Measurements from ENCODE around the gene C3AR1. TPM values are rescaled to one million over a fixed set of nuclear protein-coding genes. Genes with fewer than 3 reads are reported as not detected.

The C3AR1 gene
- polyA plus RNA-seq, 1 donor (not counting 4 experiments of a cell fraction or from before 2014, with no cell fraction given) = 0.60 TPM

DNA sequence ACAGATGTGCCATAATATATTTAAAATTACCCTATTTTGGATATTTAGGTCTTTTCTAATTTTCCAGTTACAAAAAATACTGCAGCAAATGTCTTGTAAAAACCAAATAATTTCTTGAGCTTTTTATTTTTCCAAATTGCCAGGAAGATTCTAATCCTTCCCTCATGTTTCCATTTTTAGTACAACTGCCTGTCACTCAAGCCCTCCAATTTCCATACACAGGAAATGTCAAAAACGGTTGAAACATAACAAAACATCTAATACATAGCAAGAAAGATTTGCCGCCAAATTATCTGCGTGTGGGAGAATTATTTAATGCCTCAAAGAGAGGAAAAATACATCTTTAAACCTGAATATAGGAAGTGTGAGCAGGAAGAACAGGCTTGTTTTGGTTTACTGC, 36.0 kb downstream of the C3AR1 start:
- Histone ChIP-seq H3K36me3 (ENCODE audit: control insufficient read depth in 2 of 2, extremely low read depth in 1 of 2, insufficient read depth in 2 of 2, low read length in 2 of 2) (no peaks in the 10 kb centered on the region), H3K9me3 (ENCODE audit: control insufficient read depth, low read depth, low read length) (no peaks in the 10 kb centered on the region), H3K9me1 (ENCODE audit: control insufficient read depth, extremely low read depth, insufficient read depth, low read length) (peaks cover 6% of the 10 kb centered on the region), H3K79me2 (ENCODE audit: control insufficient read depth, insufficient read depth, low read length) (peaks cover 25% of the 10 kb centered on the region), H3K9ac (ENCODE audit: control insufficient read depth, extremely low read depth, insufficient read depth, low read length) (no peak overlapping the region), H3K27ac (ENCODE audit: control insufficient read depth, insufficient read depth, low read length) (no peak overlapping the region), H4K20me1 (ENCODE audit: control insufficient read depth, extremely low read depth, insufficient read depth, low read length) (no peaks in the 10 kb centered on the region), H3K27me3 (ENCODE audit: control insufficient read depth, extremely low read depth, insufficient read depth, low read length) (no peaks in the 10 kb centered on the region), H3K4me1 (ENCODE audit: control insufficient read depth, extremely low read depth, insufficient read depth, low read length) (peaks cover 33% of the 10 kb centered on the region), H2AFZ (ENCODE audit: control insufficient read depth, low read length) (no peak overlapping the region), H3K4me2 (ENCODE audit: control insufficient read depth, extremely low read depth, insufficient read depth, low read depth, low read length) (no peak overlapping the region), H3K4me3 (ENCODE audit: control insufficient read depth in 2 of 3, extremely low read depth in 1 of 3, insufficient read depth in 2 of 3, low read depth in 1 of 3, low read length in 3 of 3) (no peak overlapping the region)
- no peak for DNase-seq (ENCODE audit: low read depth, low spot score)
- dilution Hi-C loops (cut with MboI; ENCODE audit: extremely low pct_ligation_motif_present, low sequenced_read_pairs) = no loop called here
- no peak for TF ChIP-seq EZH2 (IDR thresholded peaks at IDR 0.05; ENCODE audit: low read length)
- TF ChIP-seq, protein P1, sequence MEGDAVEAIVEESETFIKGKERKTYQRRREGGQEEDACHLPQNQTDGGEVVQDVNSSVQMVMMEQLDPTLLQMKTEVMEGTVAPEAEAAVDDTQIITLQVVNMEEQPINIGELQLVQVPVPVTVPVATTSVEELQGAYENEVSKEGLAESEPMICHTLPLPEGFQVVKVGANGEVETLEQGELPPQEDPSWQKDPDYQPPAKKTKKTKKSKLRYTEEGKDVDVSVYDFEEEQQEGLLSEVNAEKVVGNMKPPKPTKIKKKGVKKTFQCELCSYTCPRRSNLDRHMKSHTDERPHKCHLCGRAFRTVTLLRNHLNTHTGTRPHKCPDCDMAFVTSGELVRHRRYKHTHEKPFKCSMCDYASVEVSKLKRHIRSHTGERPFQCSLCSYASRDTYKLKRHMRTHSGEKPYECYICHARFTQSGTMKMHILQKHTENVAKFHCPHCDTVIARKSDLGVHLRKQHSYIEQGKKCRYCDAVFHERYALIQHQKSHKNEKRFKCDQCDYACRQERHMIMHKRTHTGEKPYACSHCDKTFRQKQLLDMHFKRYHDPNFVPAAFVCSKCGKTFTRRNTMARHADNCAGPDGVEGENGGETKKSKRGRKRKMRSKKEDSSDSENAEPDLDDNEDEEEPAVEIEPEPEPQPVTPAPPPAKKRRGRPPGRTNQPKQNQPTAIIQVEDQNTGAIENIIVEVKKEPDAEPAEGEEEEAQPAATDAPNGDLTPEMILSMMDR (optimal IDR thresholded peaks at IDR 0.05 in 1 of 3, IDR thresholded peaks at IDR 0.05 in 1 of 3, conservative IDR thresholded peaks at IDR 0.05 in 1 of 3; ENCODE audit: extremely low read depth in 1 of 3, insufficient read depth in 2 of 3, low read length in 3 of 3) = no peak
- no peak for FAIRE-seq

- DNase-seq (ENCODE audit: low read depth, low spot score) (no peak), FAIRE-seq (no peak)
- Histone ChIP-seq H3K27me3 (ENCODE audit: control insufficient read depth, extremely low read depth, insufficient read depth, low read length) (no peaks in the 10 kb centered on the region), H2AFZ (ENCODE audit: control insufficient read depth, low read length) (no peak overlapping the region), H3K36me3 (ENCODE audit: control insufficient read depth in 2 of 2, extremely low read depth in 1 of 2, insufficient read depth in 2 of 2, low read length in 2 of 2) (no peaks in the 10 kb centered on the region), H3K27ac (ENCODE audit: control insufficient read depth, insufficient read depth, low read length) (no peak overlapping the region), H3K4me1 (ENCODE audit: control insufficient read depth, extremely low read depth, insufficient read depth, low read length) (peaks cover 13% of the 10 kb centered on the region), H3K79me2 (ENCODE audit: control insufficient read depth, insufficient read depth, low read length) (peaks cover 7% of the 10 kb centered on the region), H3K9ac (ENCODE audit: control insufficient read depth, extremely low read depth, insufficient read depth, low read length) (no peak overlapping the region), H3K9me3 (ENCODE audit: control insufficient read depth, low read depth, low read length) (no peaks in the 10 kb centered on the region), H3K9me1 (ENCODE audit: control insufficient read depth, extremely low read depth, insufficient read depth, low read length) (no peaks in the 10 kb centered on the region), H3K4me3 (ENCODE audit: control insufficient read depth in 2 of 3, extremely low read depth in 1 of 3, insufficient read depth in 2 of 3, low read depth in 1 of 3, low read length in 3 of 3) (no peak overlapping the region), H4K20me1 (ENCODE audit: control insufficient read depth, extremely low read depth, insufficient read depth, low read length) (no peaks in the 10 kb centered on the region), H3K4me2 (ENCODE audit: control insufficient read depth, extremely low read depth, insufficient read depth, low read depth, low read length) (no peak overlapping the region)
- TF ChIP-seq EZH2 (IDR thresholded peaks at IDR 0.05; ENCODE audit: low read length) = no peak
- TF ChIP-seq, protein P1 (optimal IDR thresholded peaks at IDR 0.05 in 1 of 3, IDR thresholded peaks at IDR 0.05 in 1 of 3, conservative IDR thresholded peaks at IDR 0.05 in 1 of 3; ENCODE audit: extremely low read depth in 1 of 3, insufficient read depth in 2 of 3, low read length in 3 of 3) = no peak
- dilution Hi-C loops (cut with MboI; ENCODE audit: extremely low pct_ligation_motif_present, low sequenced_read_pairs) = no loop called here
These were observed 37.9 kb downstream of the C3AR1 start for GRCh38 chr12:8028267-8028666.

Measured in keratinocyte (primary cell).